LNCaP clone FGC (cell line): ENCODE measurements around the gene ZBTB37.

Source experiments
- DNase-seq: peaks from one replicate; pipeline ENCODE4 v3.0.0-alpha.2; 2011; ENCODE audit warnings: low read depth
- H3K4me3 ChIP-seq: 2 replicates; pipeline ENCODE4 v1.5.1; 2011; ENCODE audit warnings: mild to moderate bottlenecking, low read depth, low read length, control low read depth
- CTCF ChIP-seq: IDR thresholded peaks from 2 replicates; pipeline ENCODE4 v1.5.1; 2012; ENCODE audit warnings: mild to moderate bottlenecking; ENCODE audit not compliant: control insufficient read depth, insufficient read depth; ENCODE audit errors: extremely low read depth

The ZBTB37 gene

GRCh38 chr1:173913111-173913510, 44.9 kb downstream of the ZBTB37 start:
- DNase-seq = no peak
- no peak for TF ChIP-seq CTCF
- H3K4me3 ChIP-seq = no peak overlapping the region

GRCh38 chr1:173914366-173914871, 46.2 kb downstream of the ZBTB37 start:
- DNase-seq = no peak
- H3K4me3 ChIP-seq = no peak overlapping the region
- peak; percentile 51 for TF ChIP-seq CTCF

- H3K4me3 ChIP-seq = no peak overlapping the region
- DNase-seq = no peak
- no peak for TF ChIP-seq CTCF
Measured at GRCh38 chr1:173915596-173915995, 47.4 kb downstream of the ZBTB37 start.

GRCh38 chr1:173916667-173917066, 48.5 kb downstream of the ZBTB37 start:
- TF ChIP-seq CTCF = no peak
- no peak overlapping the region for H3K4me3 ChIP-seq
- DNase-seq = no peak

- no peak for DNase-seq
- no peak within 1 kb of the TSS for H3K4me3 ChIP-seq
- no peak for TF ChIP-seq CTCF
Measured at GRCh38 chr1:173917149-173917548, 49.0 kb downstream of the ZBTB37 start, which contains the start of gene SERPINC1. Gene SERPINC1 (minus strand): TSS chr1:173917327. CDS start chr1:173917259, 68 bp downstream.

GRCh38 chr1:173917635-173918493, 49.7 kb downstream of the ZBTB37 start:
- no peak overlapping the region for H3K4me3 ChIP-seq
- no peak for TF ChIP-seq CTCF
- no peak for DNase-seq
